ENCODE measurements around the gene PIGT. TPM values are rescaled to one million over a fixed set of nuclear protein-coding genes. Genes with fewer than 3 reads are reported as not detected.
"Not testable (repeated sequence)": the region's sequence is repeated elsewhere in the genome, so short reads cannot be mapped to it uniquely, and the experiment has no call there.

The PIGT gene
- total RNA-seq, 1 donor from 2014 or later: 27.4 TPM

DNA sequence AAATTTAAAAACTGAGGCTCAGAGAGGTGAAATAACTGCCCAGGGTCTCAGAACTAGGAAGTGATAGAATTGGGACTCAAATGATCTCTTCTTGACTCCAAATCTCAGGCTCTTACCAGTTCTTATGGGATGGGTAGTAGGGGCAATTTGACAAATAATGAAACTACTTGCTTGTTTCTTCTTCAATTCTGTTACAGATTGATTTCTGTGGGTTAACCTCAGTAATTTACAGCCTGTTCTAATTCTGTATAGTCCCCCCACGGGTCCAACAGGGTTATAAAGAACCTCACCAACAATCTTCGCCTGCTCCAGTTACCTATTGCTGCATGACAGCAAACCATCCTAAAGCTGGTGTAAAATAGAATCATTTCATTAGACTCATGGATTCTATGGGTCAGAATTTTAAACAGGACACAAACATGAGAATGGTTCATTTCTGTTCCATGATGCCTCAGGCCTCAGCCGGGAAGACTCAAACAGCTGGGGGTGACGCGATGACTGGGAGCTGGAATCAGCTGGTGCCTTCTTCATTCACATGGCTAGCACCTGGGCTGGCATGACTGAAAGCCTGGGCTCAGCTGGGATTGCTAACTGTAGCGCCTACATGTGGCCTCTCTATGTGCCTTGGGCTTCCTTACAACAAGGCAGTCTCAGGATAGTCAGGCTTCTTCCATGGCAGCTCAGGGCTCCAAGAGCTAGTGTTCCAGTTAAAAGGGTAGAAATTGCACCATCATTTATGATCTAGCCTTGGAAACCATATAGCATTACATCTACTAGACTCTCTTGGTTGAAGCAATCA, 47.0 kb downstream of the PIGT start:
- no peak for DNase-seq

DNA sequence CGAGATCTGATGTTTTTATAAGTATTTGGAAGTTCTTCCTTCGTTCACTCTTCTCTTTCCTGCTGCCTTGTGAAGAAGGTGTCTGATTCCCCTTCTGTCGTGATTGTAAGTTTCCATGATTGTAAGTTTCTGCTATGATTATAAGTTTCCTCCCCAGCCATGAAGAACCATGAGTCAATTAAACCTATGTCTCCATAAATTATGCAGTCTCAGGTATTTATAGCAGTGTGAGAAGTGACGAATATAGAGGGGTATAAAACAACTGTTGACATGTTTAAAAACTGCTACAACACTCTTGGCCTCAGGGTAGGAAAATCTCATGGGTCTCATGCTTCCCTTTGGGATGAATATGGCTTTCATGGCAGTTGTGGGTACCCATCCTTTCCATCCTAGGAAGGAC, 47.8 kb downstream of the PIGT start:
- no peak for DNase-seq

DNA sequence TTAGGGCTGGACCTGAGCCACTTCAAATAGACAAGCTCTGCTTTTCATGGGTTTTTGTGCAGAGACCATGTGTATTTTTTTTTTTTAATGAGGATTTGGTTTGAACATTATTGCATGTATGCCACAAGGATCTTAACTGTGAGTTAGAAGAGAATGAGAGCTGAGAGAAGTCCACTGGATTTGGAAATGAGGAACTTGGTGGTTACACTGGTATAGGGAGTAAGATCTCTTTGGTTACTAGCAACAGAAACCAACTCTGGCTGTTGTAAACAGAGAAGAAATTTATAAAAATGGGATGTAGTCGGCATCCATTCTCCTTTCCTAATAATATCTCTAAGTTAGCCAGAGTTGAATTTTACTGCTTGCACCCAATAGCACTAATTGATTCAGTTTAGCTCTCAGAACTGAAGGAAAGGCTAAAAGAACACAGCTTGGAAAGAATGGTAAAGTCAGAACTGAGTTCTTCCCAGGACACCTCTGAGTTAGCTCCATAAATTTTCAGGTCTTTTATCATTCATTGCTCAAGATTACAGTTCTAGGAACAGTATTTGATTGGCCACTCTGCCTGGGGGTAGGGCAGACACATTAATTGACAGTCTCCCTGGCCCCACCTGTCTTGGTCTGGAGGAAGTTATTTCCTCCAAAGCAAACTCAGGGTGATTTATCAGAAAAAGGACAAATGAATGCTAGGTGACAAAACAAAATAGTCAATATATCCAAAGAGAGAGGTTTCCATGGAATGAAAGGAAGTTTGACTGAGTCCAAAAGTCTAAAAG, 49.7 kb downstream of the PIGT start:
- DNase-seq: no peak

DNA sequence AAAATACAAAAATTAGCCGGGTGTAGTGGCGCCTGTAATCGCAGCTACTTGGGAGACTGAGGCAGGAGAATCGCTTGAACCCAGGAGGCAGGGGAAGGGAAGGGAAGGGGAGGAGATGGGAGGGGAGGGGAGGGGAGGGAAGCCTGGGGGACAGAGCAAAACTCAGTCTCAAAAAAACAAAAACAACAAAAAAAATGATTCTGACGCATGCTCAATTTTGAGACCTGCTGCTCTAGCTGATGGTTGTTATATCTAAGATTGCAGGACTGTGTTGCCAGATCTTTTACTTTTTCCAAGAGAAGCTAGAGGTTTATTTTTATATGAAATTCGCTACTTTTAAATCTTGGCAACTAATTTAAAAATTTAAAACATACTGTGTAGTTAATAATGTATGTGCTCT, 51.2 kb downstream of the PIGT start:
- DNase-seq: no peak

DNA sequence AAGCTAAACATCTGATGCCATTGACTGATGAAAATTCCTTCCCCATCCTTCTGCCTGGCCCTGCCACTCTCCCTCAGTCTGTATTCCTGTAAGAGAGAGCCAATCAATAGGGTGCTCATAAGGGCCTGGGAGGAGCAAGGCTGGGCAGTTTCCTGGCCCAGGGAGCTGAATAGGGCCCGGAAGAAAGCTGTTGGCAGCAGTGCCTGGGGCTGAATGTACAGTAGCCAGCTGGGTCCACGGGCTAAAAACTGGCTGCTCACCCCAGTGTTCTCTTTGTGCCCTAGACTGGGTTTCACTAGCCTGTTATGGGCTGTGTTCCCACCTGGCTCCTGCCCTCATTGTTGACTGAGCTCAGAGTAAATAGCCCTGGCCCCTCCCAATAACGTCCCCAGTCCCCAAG, 51.9 kb downstream of the PIGT start:
- DNase-seq: no peak

DNA sequence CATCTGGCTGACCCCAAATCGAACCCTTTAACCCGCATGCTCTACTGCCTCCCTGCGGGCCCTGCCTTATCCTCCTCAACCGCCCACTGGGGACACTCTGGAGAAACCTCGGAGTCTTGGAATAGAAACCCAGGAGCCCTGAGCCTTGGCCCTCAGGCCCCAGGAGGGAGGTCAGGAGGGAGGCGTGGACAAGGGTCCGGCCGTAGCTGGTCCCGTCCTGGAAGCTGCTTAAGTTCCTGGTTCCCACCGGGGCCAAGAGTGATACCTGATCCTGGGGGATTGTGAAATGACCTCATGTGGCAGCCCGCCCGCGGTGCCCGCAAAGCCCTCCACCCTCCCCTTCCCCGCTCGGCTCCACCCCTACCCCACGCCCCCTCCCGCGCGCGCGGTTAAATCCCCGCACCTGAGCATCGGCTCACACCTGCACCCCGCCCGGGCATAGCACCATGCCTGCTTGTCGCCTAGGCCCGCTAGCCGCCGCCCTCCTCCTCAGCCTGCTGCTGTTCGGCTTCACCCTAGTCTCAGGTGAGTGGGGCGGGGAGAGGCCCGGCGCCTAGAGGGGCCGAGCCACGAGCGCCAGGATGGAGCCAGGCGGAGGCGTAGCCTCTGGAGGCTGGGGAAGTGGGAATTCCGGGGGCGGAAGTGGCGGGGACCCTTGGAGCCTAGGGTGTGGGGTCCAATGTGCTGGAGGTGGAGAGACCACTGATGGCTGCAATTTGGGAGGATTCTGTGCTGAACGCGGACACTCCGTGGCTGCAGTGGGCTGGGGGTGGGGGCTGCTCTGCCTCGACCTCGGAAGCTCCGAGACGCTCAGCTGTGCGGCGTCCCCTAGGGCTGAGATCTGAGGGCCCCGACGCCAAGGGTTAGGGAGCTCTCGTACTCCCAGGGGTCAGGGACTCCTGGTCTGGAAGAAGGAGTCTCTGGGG, 53.7 kb downstream of the PIGT start, which contains the start of gene WFDC2:
TSS of gene WFDC2 (plus strand) at position 418 of the 926 bp plus-strand sequence. CDS start at position 447, 29 bp downstream.
- DNase-seq: peak; percentile 21

DNA sequence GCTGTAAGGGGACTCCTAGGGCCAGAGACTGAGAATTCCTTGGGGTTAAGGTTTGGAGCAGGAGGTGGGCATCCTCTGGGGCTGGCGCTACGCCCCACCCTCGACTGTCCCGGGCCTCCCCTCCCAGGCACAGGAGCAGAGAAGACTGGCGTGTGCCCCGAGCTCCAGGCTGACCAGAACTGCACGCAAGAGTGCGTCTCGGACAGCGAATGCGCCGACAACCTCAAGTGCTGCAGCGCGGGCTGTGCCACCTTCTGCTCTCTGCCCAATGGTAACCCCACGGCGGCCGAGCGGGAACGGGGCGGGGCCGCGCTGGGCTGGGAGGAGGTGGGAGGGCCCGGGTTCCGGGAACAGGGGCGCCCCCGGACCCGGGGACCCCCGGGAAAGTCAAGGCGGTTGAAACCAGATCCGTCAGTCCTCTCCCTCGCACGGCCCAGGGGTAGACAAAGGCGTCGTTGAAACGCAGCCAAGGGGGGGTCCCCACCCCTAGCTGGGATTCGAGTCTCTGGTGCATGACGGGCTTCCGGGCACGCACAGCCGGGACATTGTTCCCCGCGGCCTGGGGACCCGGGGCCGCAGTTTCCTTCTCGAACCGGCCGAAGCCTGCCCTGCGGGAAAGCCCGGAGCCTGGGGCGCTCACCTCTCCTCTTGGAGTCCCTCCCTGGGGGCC, 54.5 kb downstream of the PIGT start:
- DNase-seq: peak; percentile 59

DNA sequence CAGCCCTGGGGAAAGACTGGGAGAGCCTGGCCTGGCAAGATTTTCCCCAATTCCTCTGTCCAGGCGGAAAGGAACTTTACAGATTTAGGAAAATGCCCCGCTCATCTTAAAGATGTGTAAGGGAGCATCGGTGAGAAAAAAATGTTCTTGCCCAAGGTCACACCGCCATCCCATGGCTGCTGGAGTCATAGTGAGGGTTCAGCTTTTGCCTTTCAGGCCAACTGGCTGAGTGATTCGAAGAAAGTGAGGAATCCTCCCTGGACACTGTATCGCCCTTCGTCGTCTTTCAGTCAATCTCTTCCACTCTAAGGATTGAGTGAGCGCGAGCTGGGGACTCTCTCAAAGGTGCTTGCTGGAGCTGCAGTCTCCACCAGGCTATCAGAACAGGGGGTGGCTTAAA, 55.0 kb downstream of the PIGT start:
- peak; percentile 16 for DNase-seq

DNA sequence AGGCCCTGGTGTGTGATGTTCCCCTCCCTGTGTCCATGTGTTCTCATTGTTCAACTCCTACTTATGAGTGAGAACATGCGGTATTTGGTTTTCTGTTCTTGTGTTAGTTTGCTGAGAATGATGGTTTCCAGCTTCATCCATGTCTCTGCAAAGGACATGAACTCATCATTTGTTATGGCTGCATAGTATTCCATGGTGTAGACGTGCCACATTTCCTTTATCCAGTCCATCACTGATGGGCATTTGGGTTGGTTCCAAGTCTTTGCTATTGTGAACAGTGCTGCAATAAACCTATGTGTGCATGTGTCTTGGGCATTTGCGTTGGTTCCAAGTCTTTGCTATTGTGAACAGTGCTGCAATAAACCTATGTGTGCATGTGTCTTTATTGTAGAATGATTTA, 56.3 kb downstream of the PIGT start:
- not testable (repeated sequence) for DNase-seq

Small RNAs within 50 kb of the gene (small RNA-seq; reads per million reads assigned to genes)
- gene MIR6812 (ENCODE audit: low replicate concordance): not detected

Other genes with a start within 250 kb of the PIGT start
- gene PI3, start 241.2 kb upstream of the PIGT start, total RNA-seq: not detected
- gene SEMG1, start 209.1 kb upstream of the PIGT start, total RNA-seq: not detected
- not detected for gene SEMG2, start 194.8 kb upstream of the PIGT start, total RNA-seq
- 181 TPM for gene SLPI, start 161.6 kb upstream of the PIGT start, total RNA-seq
- gene RBPJL, start 109.3 kb upstream of the PIGT start, total RNA-seq: not detected
- 1.1 TPM for gene MATN4, start 107.8 kb upstream of the PIGT start, total RNA-seq
- gene SDC4, start 67.7 kb upstream of the PIGT start, total RNA-seq: 26.9 TPM
- gene SYS1, start 53.0 kb upstream of the PIGT start, total RNA-seq: 20.0 TPM
- not detected for gene TP53TG5, start 37.8 kb upstream of the PIGT start, total RNA-seq
- gene DBNDD2, start 7.9 kb upstream of the PIGT start, total RNA-seq: 23.4 TPM
- gene WFDC2, start 53.6 kb downstream of the PIGT start, total RNA-seq: 16.6 TPM
- gene SPINT3, start 99.5 kb downstream of the PIGT start, total RNA-seq: not detected
- not detected for gene WFDC6, start 123.3 kb downstream of the PIGT start, total RNA-seq
- not detected for gene EPPIN, start 131.3 kb downstream of the PIGT start, total RNA-seq
- not detected for gene WFDC8, start 163.1 kb downstream of the PIGT start, total RNA-seq
- not detected for gene WFDC10A, start 213.6 kb downstream of the PIGT start, total RNA-seq
- gene WFDC9, start 215.1 kb downstream of the PIGT start, total RNA-seq: not detected